GM12872 (cell line): ENCODE data around the gene CLPTM1L.

Source experiments
- CTCF ChIP-seq: IDR thresholded peaks from 3 replicates; pipeline ENCODE4 v1.5.1; 2011; ENCODE audit warnings: low read depth, mild to moderate bottlenecking, low read length, moderate library complexity; ENCODE audit not compliant: insufficient read depth

CLPTM1L gene

GRCh38 chr5:1279443-1280151 lies 65.3 kb downstream of the CLPTM1L start:
- TF ChIP-seq CTCF, result no peak

GRCh38 chr5:1278656-1279442 lies 66.0 kb downstream of the CLPTM1L start:
- TF ChIP-seq CTCF, result no peak

DNA sequence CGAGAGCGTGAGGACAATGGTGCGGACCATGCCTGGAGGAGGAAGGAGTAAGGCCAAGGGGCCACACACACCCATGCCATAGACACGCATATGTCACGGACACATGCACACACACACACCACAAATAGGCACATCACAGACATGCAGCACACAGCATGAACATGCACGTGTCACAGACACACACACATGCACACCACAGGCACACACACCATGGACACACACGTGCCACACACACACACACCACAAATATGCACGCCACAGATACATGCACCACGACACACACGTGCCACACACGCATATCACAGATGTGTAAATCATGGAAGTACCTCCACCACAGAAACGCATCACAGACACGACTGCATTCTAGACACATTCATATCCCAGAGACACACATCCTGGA lies 66.7 kb downstream of the CLPTM1L start:
- no peak for TF ChIP-seq CTCF

DNA sequence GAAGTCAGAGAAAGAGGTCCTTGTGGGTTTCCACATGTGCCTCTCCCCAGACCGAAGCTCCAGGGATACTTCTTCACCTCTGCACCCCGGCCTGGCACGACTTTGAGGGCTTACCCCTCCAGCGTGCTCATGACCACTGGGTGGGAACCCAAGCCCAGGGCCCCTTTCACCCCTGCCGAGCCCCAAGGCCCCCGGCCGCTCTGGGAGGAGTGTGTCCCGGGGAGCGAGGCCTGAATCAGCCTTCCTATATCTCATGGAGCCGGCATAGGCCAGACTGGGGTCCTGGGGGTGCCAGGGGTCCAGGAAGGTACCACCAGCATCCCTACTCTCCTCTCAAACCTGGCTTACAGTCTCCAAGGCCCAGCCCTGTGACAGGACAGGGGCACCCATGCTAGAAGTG lies 67.1 kb downstream of the CLPTM1L start:
- no peak for TF ChIP-seq CTCF

GRCh38 chr5:1277331-1277730 lies 67.6 kb downstream of the CLPTM1L start:
- no peak for TF ChIP-seq CTCF

DNA sequence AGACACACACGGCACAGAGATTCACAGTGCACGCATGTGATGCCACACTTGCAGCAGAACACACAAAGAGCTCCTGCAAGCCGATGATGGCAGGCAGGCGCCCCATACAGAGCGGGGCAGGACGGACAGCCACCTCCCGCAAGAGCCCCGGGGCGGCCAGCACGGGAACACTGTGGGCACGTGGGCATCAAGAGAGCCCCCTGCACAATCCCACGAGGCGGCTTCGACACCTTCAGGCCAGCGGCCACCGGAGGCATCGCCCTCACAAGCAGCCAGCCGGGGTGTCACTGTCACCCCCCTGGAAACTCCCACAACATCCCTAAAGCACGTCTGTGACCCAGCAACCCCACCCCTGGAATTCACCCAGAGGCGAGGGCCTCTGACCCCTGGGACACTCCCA lies 68.0 kb downstream of the CLPTM1L start:
- no peak for TF ChIP-seq CTCF

DNA sequence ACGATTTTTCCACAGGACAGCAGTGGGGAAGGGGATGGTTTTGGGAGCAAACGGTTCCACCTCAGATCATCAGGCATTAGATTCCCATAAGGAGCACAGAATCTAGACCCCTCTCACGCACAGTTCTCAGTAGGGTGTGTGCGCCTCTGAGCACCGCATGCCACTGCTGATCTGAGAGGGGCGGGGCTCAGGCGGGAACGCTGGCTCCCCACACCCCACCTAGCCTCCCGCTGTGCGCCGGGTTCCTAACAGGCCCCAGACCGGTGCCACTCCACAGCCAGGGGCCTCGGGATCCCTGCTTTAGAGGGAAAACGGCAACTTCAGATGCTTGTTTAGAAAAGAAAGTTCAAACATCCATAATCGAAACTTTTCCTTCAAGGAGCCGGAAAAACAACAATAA lies 70.4 kb downstream of the CLPTM1L start:
- TF ChIP-seq CTCF, result no peak
